ENCODE data around the gene EYS.

GRCh38 chr6:64006246-64006645 is 1700.8 kb downstream of the EYS start:
- TF ChIP-seq ZNF644 (CRISPR knock-in tag; IDR thresholded peaks at IDR 0.05; ENCODE audit: low read depth) (no peak), NFE2L1 (CRISPR knock-in tag; IDR thresholded peaks at IDR 0.05; ENCODE audit: borderline replicate concordance) (no peak), ZNF274 (CRISPR knock-in tag; IDR thresholded peaks at IDR 0.05) (no peak), CERS6 (CRISPR knock-in tag; IDR thresholded peaks at IDR 0.05) (no peak), FOSL2 (CRISPR knock-in tag; IDR thresholded peaks at IDR 0.05) (no peak), CTCF (CRISPR knock-in tag; IDR thresholded peaks at IDR 0.05) (no peak), GZF1 (CRISPR knock-in tag; IDR thresholded peaks at IDR 0.05) (no peak), ZNF768 (CRISPR knock-in tag; IDR thresholded peaks at IDR 0.05) (no peak)
- TF ChIP-seq, protein P1, sequence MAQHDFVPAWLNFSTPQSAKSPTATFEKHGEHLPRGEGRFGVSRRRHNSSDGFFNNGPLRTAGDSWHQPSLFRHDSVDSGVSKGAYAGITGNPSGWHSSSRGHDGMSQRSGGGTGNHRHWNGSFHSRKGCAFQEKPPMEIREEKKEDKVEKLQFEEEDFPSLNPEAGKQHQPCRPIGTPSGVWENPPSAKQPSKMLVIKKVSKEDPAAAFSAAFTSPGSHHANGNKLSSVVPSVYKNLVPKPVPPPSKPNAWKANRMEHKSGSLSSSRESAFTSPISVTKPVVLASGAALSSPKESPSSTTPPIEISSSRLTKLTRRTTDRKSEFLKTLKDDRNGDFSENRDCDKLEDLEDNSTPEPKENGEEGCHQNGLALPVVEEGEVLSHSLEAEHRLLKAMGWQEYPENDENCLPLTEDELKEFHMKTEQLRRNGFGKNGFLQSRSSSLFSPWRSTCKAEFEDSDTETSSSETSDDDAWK (CRISPR knock-in tag; IDR thresholded peaks at IDR 0.05) = no peak
- TF ChIP-seq, protein P2, sequence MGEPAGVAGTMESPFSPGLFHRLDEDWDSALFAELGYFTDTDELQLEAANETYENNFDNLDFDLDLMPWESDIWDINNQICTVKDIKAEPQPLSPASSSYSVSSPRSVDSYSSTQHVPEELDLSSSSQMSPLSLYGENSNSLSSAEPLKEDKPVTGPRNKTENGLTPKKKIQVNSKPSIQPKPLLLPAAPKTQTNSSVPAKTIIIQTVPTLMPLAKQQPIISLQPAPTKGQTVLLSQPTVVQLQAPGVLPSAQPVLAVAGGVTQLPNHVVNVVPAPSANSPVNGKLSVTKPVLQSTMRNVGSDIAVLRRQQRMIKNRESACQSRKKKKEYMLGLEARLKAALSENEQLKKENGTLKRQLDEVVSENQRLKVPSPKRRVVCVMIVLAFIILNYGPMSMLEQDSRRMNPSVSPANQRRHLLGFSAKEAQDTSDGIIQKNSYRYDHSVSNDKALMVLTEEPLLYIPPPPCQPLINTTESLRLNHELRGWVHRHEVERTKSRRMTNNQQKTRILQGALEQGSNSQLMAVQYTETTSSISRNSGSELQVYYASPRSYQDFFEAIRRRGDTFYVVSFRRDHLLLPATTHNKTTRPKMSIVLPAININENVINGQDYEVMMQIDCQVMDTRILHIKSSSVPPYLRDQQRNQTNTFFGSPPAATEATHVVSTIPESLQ (CRISPR knock-in tag; conservative IDR thresholded peaks at IDR 0.05) = no peak

Data from HepG2 (cell line).